HCT116 (cell line): ENCODE data around the gene COL18A1. TPM values are rescaled to one million over a fixed set of nuclear protein-coding genes. Genes with fewer than 3 reads are reported as not detected.

Source experiments
- ATAC-seq: fragments of 200-7000 bp; cut with Tn5 transposase; 2 replicates; pipeline ENCODE4 v1.9.1; 2020; ENCODE audit warnings: mild to moderate bottlenecking, moderate library complexity
- BruUV-seq: library from RNA; stranded (reverse); fragments of 400-500 nt; replicated peaks from 2 replicates; lab custom pipeline; 2021; lab: Mats Ljungman, UMichigan
- CTCF ChIA-PET: fragments of 300-600 bp; sonication (Branson Sonifier 250); formaldehyde crosslinking; loops from one replicate; lab custom pipeline; 2021; ENCODE audit warnings: antibody characterized with exemption; lab: Charles Lee
- POLR2A ChIA-PET: fragments of 300-600, 350-600 bp; sonication (Branson Sonifier 250); formaldehyde crosslinking; loops from one replicate; lab custom pipeline; 2021; ENCODE audit warnings: antibody characterized with exemption; lab: Charles Lee
- RAD21 ChIA-PET, 2 experiments: fragments of 300-600 bp; sonication (Branson Sonifier 250); formaldehyde crosslinking; loops; one replicate each; lab custom pipeline; 2023; ENCODE audit warnings: low total read pairs in 2 of 2; ENCODE audit not compliant: uncharacterized antibody in 2 of 2, unreplicated experiment in 2 of 2, low non-redundant PET in 1 of 2; lab: Charles Lee
- DNase-seq: peaks from one replicate; pipeline ENCODE4 v3.0.0-alpha.2; 2010; ENCODE audit warnings: low read depth, low spot score
- H2AFZ ChIP-seq: fragments of 200-600 bp; shearing (Covaris generic), sonication (generic); 2 replicates; pipeline ENCODE4 v1.6.1; 2017; ENCODE audit warnings: low read depth, mixed run types, mixed read lengths, antibody characterized with exemption, low read length; ENCODE audit not compliant: poor library complexity, severe bottlenecking
- H3K27ac ChIP-seq: 2 replicates; pipeline ENCODE4 v1.5.1; 2012; ENCODE audit warnings: low read depth, low read length
- H3K27me3 ChIP-seq: fragments of 200-600 bp; sonication (generic); 2 replicates; pipeline ENCODE4 v1.6.1; 2016; ENCODE audit warnings: mixed run types, low read length, mixed read lengths; ENCODE audit not compliant: insufficient read depth
- H3K36me3 ChIP-seq, 2 experiments: fragments of 200-500 bp in 1 of 2; fragments of 200-600 bp in 1 of 2; sonication (Bioruptor generic) in 1 of 2; sonication (generic) in 1 of 2; 2 replicates each; pipeline versions ENCODE4 v1.5.1 to v1.6.1; 2014 to 2016; ENCODE audit warnings: low read length in 2 of 2, inconsistent platforms in 1 of 2, mixed read lengths in 1 of 2, mixed run types in 1 of 2; ENCODE audit not compliant: insufficient read depth in 2 of 2, control insufficient read depth in 1 of 2
- H3K4me1 ChIP-seq, 2 experiments: fragments of 200-600 bp in 1 of 2; sonication (generic) in 1 of 2; 2 replicates each; pipeline versions ENCODE4 v1.5.1 to v1.6.1; 2012 to 2017; ENCODE audit warnings: low read length in 2 of 2, inconsistent platforms in 1 of 2, mild to moderate bottlenecking in 1 of 2, mixed read lengths in 1 of 2, mixed run types in 1 of 2, moderate library complexity in 1 of 2; ENCODE audit not compliant: insufficient read depth in 2 of 2, control insufficient read depth in 1 of 2
- H3K4me2 ChIP-seq: fragments of 200-600 bp; sonication (generic); 2 replicates; pipeline ENCODE4 v1.6.1; 2017; ENCODE audit warnings: mixed run types, low read length, mixed read lengths
- H3K4me3 ChIP-seq, 2 experiments: fragments of 200-600 bp in 1 of 2; sonication (generic) in 1 of 2; replicated peaks in 1 of 2; 2 replicates each; pipeline ENCODE4 v1.5.1; 2011 to 2016; ENCODE audit warnings: low read length in 2 of 2, control low read depth in 1 of 2, low read depth in 1 of 2, mild to moderate bottlenecking in 1 of 2, mixed read lengths in 1 of 2, mixed run types in 1 of 2
- H3K79me2 ChIP-seq: fragments of 200-600 bp; sonication (generic); 2 replicates; pipeline ENCODE4 v1.6.1; 2017; ENCODE audit warnings: mild to moderate bottlenecking, mixed run types, low read length, moderate library complexity, mixed read lengths; ENCODE audit not compliant: insufficient read depth
- H3K9ac ChIP-seq: fragments of 200-600 bp; sonication (generic); 2 replicates; pipeline ENCODE4 v1.6.1; 2016; ENCODE audit warnings: low read length, mixed read lengths
- H3K9me2 ChIP-seq: fragments of 200-600 bp; sonication (generic), shearing (Covaris generic); 2 replicates; pipeline ENCODE4 v1.6.1; 2017; ENCODE audit warnings: mixed run types, mild to moderate bottlenecking, moderate library complexity; ENCODE audit not compliant: insufficient read depth
- H3K9me3 ChIP-seq, 2 experiments: fragments of 200-500 bp in 1 of 2; fragments of 200-600 bp in 1 of 2; sonication (Bioruptor generic) in 1 of 2; sonication (generic) in 1 of 2; 2 replicates each; pipeline ENCODE4 v1.6.1; 2014 to 2017; ENCODE audit warnings: low read length in 2 of 2, mixed read lengths in 2 of 2, inconsistent platforms in 1 of 2, low read depth in 1 of 2, mild to moderate bottlenecking in 1 of 2, mixed run types in 1 of 2, moderate library complexity in 1 of 2; ENCODE audit not compliant: control insufficient read depth in 1 of 2, insufficient read depth in 1 of 2
- H4K20me1 ChIP-seq: fragments of 200-600 bp; sonication (generic), shearing (Covaris generic); 2 replicates; pipeline ENCODE4 v1.6.1; 2017; ENCODE audit warnings: mixed run types, mild to moderate bottlenecking, moderate library complexity; ENCODE audit not compliant: insufficient read depth
- CBX3 ChIP-seq: IDR thresholded peaks from 2 replicates; pipeline ENCODE4 v1.6.1; 2012; ENCODE audit warnings: low read depth
- CEBPB ChIP-seq: IDR thresholded peaks from 2 replicates; pipeline ENCODE4 v1.6.1; 2012; ENCODE audit warnings: low read depth
- EGR1 ChIP-seq: IDR thresholded peaks from 2 replicates; pipeline ENCODE4 v1.6.1; 2012; ENCODE audit warnings: low read depth
- ELF1 ChIP-seq: IDR thresholded peaks from 2 replicates; pipeline ENCODE4 v1.6.1; 2012; ENCODE audit warnings: low read depth, borderline replicate concordance
- EZH2 ChIP-seq: fragments of 200-600 bp; sonication (generic); IDR thresholded peaks from 2 replicates; pipeline ENCODE4 v1.6.1; 2017; ENCODE audit warnings: antibody characterized with exemption, mixed run types
- FOSL1 ChIP-seq: IDR thresholded peaks from 2 replicates; pipeline ENCODE4 v1.6.1; 2012; ENCODE audit warnings: low read depth
- JUND ChIP-seq: IDR thresholded peaks from 2 replicates; pipeline ENCODE4 v1.6.1; 2012
- POLR2A ChIP-seq: IDR thresholded peaks from 2 replicates; pipeline ENCODE4 v1.7.0; 2011; ENCODE audit warnings: borderline replicate concordance; ENCODE audit not compliant: insufficient read depth, insufficient read length; ENCODE audit errors: extremely low read depth
- POLR2AphosphoS5 ChIP-seq: IDR thresholded peaks from 2 replicates; pipeline ENCODE4 v1.6.1; 2011; ENCODE audit warnings: mild to moderate bottlenecking, low read depth, low read length, moderate library complexity
- RAD21 ChIP-seq: IDR thresholded peaks from 2 replicates; pipeline ENCODE4 v1.6.1; 2012; ENCODE audit warnings: low read depth, mild to moderate bottlenecking
- SIN3A ChIP-seq: IDR thresholded peaks from 2 replicates; pipeline ENCODE4 v1.6.1; 2012; ENCODE audit warnings: low read depth
- SP1 ChIP-seq: IDR thresholded peaks from 2 replicates; pipeline ENCODE4 v1.6.1; 2012; ENCODE audit warnings: low read depth
- SRF ChIP-seq: IDR thresholded peaks from 2 replicates; pipeline ENCODE4 v1.6.1; 2012; ENCODE audit warnings: low read depth
- TCF7L2 ChIP-seq: IDR thresholded peaks from 2 replicates; pipeline ENCODE4 v1.7.0; 2011; ENCODE audit warnings: borderline replicate concordance, inconsistent platforms; ENCODE audit not compliant: insufficient read depth, insufficient read length; ENCODE audit errors: extremely low read depth
- YY1 ChIP-seq: IDR thresholded peaks from 2 replicates; pipeline ENCODE4 v1.6.1; 2011; ENCODE audit warnings: low read length, low read depth, moderate library complexity, mild to moderate bottlenecking; ENCODE audit not compliant: insufficient replicate concordance; ENCODE audit errors: extremely low read depth
- ZFX ChIP-seq: fragments of 450-650 bp; IDR thresholded peaks from 2 replicates; pipeline ENCODE4 v1.6.1; 2017
- ZNF274 ChIP-seq: fragments of 200-500 bp; sonication (Bioruptor generic); IDR thresholded peaks from 2 replicates; pipeline ENCODE4 v1.6.1; 2014; ENCODE audit warnings: mild to moderate bottlenecking, low read depth, low read length, inconsistent platforms
- intact Hi-C: fragments of 100-400 bp; cut with micrococcal nuclease; formaldehyde crosslinking; loops from 2 replicates; pipeline ENCODE4 v1.10.0; 2022
- total RNA-seq: library from RNA; stranded (reverse); gene quantifications from one replicate; pipeline ENCODE4 v1.2.1, GENCODE V29; 2021; ENCODE audit not compliant: unreplicated experiment
- TF ChIP-seq, protein P1 (sequence below): IDR thresholded peaks from 2 replicates; pipeline ENCODE4 v1.6.1; 2012
- TF ChIP-seq, protein P2 (sequence below): IDR thresholded peaks from 2 replicates; pipeline ENCODE4 v1.6.1; 2011; ENCODE audit warnings: mild to moderate bottlenecking, low read length, moderate library complexity; ENCODE audit not compliant: insufficient replicate concordance; ENCODE audit errors: extremely low read depth

The COL18A1 gene
- total RNA-seq, 1 experiment from 2014 or later, result 59.5 TPM

GRCh38 chr21:45460011-45460565, 55.1 kb downstream of the COL18A1 start:
- CTCF ChIA-PET, result interaction anchor here (1.5 kb wide), 1 partner anchor 320 kb away, joined by 3 read pairs; no protein-coding TSS in a partner anchor
- H3K4me1 ChIP-seq, result peaks cover 3 to 13% of the 10 kb centered on the region in 2 experiments; a peak in 2 of 4 replicates
- ATAC-seq (0 out of 2 replicates have a peak, but pooled peaks have one; percentile 15), DNase-seq (no peak)
- no peaks in the 10 kb centered on the region for H3K9me3 ChIP-seq
- POLR2A ChIA-PET, result no interaction called here
- H3K27me3 ChIP-seq, result no peaks in the 10 kb centered on the region
- H4K20me1 ChIP-seq, result no peaks in the 10 kb centered on the region
- H2AFZ ChIP-seq, result no peak overlapping the region
- H3K36me3 ChIP-seq, result no peaks in the 10 kb centered on the region
- H3K9ac ChIP-seq, result no peak overlapping the region
- no peak overlapping the region for H3K4me2 ChIP-seq
- H3K27ac ChIP-seq, result 0 out of 2 replicates have a peak overlapping the region, but pooled peaks have one; percentile 2
- RAD21 ChIA-PET, result no interaction called here
- intact Hi-C loops, result no loop called here
- no peaks in the 10 kb centered on the region for H3K79me2 ChIP-seq
- BruUV-seq, result no TSS peak
- H3K4me3 ChIP-seq, result no peak overlapping the region
- no peak for TF ChIP-seq ZFX
- H3K9me2 ChIP-seq, result no peaks in the 10 kb centered on the region

- DNase-seq, result no peak
- ChIA-PET CTCF (interaction anchor here (1.1 to 1.5 kb wide), 2 partner anchors 168 to 320 kb away, joined by 3 to 6 read pairs; no protein-coding TSS in a partner anchor), POLR2A (no interaction called here), RAD21 (no interaction called here)
- Histone ChIP-seq H3K4me1 (peaks cover 3 to 13% of the 10 kb centered on the region in 2 experiments; a peak in 2 of 4 replicates), H3K36me3 (no peaks in the 10 kb centered on the region), H3K4me2 (no peak overlapping the region), H4K20me1 (no peaks in the 10 kb centered on the region), H3K4me3 (no peak overlapping the region), H3K27me3 (no peaks in the 10 kb centered on the region), H3K9me2 (no peaks in the 10 kb centered on the region), H3K79me2 (no peaks in the 10 kb centered on the region), H2AFZ (no peak overlapping the region), H3K9ac (no peak overlapping the region), H3K27ac (0 out of 2 replicates have a peak overlapping the region, but pooled peaks have one; percentile 2), H3K9me3 (no peaks in the 10 kb centered on the region)
- BruUV-seq, result no TSS peak
- no peak for TF ChIP-seq EZH2
- TF ChIP-seq SRF, result no peak
- no peak for TF ChIP-seq CEBPB
- TF ChIP-seq, protein P1, sequence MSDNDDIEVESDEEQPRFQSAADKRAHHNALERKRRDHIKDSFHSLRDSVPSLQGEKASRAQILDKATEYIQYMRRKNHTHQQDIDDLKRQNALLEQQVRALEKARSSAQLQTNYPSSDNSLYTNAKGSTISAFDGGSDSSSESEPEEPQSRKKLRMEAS, result no peak
- no peak for TF ChIP-seq ZNF274
- TF ChIP-seq POLR2A, result no peak
- TF ChIP-seq ELF1, result no peak
- TF ChIP-seq, protein P2, sequence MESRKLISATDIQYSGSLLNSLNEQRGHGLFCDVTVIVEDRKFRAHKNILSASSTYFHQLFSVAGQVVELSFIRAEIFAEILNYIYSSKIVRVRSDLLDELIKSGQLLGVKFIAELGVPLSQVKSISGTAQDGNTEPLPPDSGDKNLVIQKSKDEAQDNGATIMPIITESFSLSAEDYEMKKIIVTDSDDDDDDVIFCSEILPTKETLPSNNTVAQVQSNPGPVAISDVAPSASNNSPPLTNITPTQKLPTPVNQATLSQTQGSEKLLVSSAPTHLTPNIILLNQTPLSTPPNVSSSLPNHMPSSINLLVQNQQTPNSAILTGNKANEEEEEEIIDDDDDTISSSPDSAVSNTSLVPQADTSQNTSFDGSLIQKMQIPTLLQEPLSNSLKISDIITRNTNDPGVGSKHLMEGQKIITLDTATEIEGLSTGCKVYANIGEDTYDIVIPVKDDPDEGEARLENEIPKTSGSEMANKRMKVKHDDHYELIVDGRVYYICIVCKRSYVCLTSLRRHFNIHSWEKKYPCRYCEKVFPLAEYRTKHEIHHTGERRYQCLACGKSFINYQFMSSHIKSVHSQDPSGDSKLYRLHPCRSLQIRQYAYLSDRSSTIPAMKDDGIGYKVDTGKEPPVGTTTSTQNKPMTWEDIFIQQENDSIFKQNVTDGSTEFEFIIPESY, result no peak
- TF ChIP-seq FOSL1, result no peak
- no peak for TF ChIP-seq POLR2AphosphoS5
- TF ChIP-seq JUND, result no peak
- TF ChIP-seq SIN3A, result no peak
- TF ChIP-seq RAD21, result no peak
- no peak for TF ChIP-seq TCF7L2
- TF ChIP-seq CBX3, result no peak
- TF ChIP-seq SP1, result no peak
- no peak for TF ChIP-seq YY1
- TF ChIP-seq EGR1, result no peak
- TF ChIP-seq ZFX, result no peak
- intact Hi-C loops, result no loop called here
- no peak for ATAC-seq
Measured at GRCh38 chr21:45460611-45461368, 55.8 kb downstream of the COL18A1 start.
